Liver (tissue), 9 donors: Measurements from ENCODE around the gene SLC37A2. TPM values are rescaled to one million over a fixed set of nuclear protein-coding genes. Genes with fewer than 3 reads are reported as not detected.
A peak's percentile ranks its signal among the peaks of the same experiment; 100 is the strongest.

ENCODE experiments used
- DNase-seq: peaks from one replicate; pipeline ENCODE4 v3.0.0-alpha.2; 2017; ENCODE audit warnings: low spot score
- H3K27ac ChIP-seq, 2 donors: one replicate each; pipeline ENCODE4 v1.7.0; 2013; ENCODE audit warnings: inconsistent platforms in 2 of 2, low read length in 2 of 2, control low read depth in 1 of 2, low read depth in 1 of 2, mild to moderate bottlenecking in 1 of 2
- H3K27me3 ChIP-seq, 4 donors: one replicate each; pipeline versions ENCODE4 v1.6.1 to v1.7.0; 2013; ENCODE audit warnings: low read length in 3 of 4, inconsistent platforms in 1 of 4, mild to moderate bottlenecking in 1 of 4, moderate library complexity in 1 of 4; ENCODE audit not compliant: control insufficient read depth in 4 of 4, insufficient read depth in 4 of 4
- H3K36me3 ChIP-seq, 4 donors: one replicate each; pipeline versions ENCODE4 v1.6.1 to v1.7.0; 2013; ENCODE audit warnings: low read length in 3 of 4, mild to moderate bottlenecking in 3 of 4, low read depth in 1 of 4, moderate library complexity in 1 of 4; ENCODE audit not compliant: control insufficient read depth in 4 of 4, insufficient read depth in 3 of 4
- H3K4me1 ChIP-seq, 4 donors: one replicate each; pipeline versions ENCODE4 v1.6.1 to v1.7.0; 2013; ENCODE audit warnings: low read length in 3 of 4, mild to moderate bottlenecking in 3 of 4, moderate library complexity in 1 of 4; ENCODE audit not compliant: control insufficient read depth in 4 of 4, insufficient read depth in 4 of 4
- H3K4me3 ChIP-seq, 3 donors: one replicate each; pipeline versions ENCODE4 v1.6.1 to v1.7.0; 2013; ENCODE audit warnings: low read length in 3 of 3, control low read depth in 1 of 3, low read depth in 1 of 3, mild to moderate bottlenecking in 1 of 3
- H3K9ac ChIP-seq, 2 donors: one replicate each; pipeline ENCODE4 v1.7.0; 2013; ENCODE audit warnings: low read length in 2 of 2, mild to moderate bottlenecking in 2 of 2, moderate library complexity in 2 of 2, control low read depth in 1 of 2, low read depth in 1 of 2
- H3K9me3 ChIP-seq, 4 donors: one replicate each; pipeline versions ENCODE4 v1.6.1 to v1.7.0; 2013; ENCODE audit warnings: low read length in 3 of 4; ENCODE audit not compliant: control insufficient read depth in 4 of 4
- ATF3 ChIP-seq: IDR thresholded peaks from 2 replicates; pipeline ENCODE4 v1.6.1; 2016; ENCODE audit warnings: antibody characterized with exemption
- CTCF ChIP-seq: fragments of 150-350 bp; IDR thresholded peaks from 2 replicates; pipeline ENCODE4 v1.5.1; 2017; ENCODE audit warnings: improper control_type of control experiment, low read depth, low read length; ENCODE audit not compliant: missing input control
- EGR1 ChIP-seq, 2 donors: IDR thresholded peaks; 2 replicates each; pipeline ENCODE4 v1.6.1; 2016 to 2018; ENCODE audit warnings: antibody characterized with exemption in 2 of 2, low read depth in 2 of 2
- FOXA1 ChIP-seq: IDR thresholded peaks from 2 replicates; pipeline ENCODE4 v1.6.1; 2016; ENCODE audit warnings: antibody characterized with exemption
- GABPA ChIP-seq, 2 donors: IDR thresholded peaks in 1 of 2; conservative IDR thresholded peaks in 1 of 2; 2 replicates each; pipeline ENCODE4 v1.6.1; 2016; ENCODE audit warnings: antibody characterized with exemption in 2 of 2, mild to moderate bottlenecking in 1 of 2, moderate library complexity in 1 of 2
- HNF4A ChIP-seq, 2 donors: conservative IDR thresholded peaks; 2 replicates each; pipeline ENCODE4 v1.6.1; 2016; ENCODE audit warnings: antibody characterized with exemption in 2 of 2, mild to moderate bottlenecking in 2 of 2
- HNF4G ChIP-seq: IDR thresholded peaks from 2 replicates; pipeline ENCODE4 v1.6.1; 2016; ENCODE audit warnings: antibody characterized with exemption
- JUND ChIP-seq, 2 donors: IDR thresholded peaks; 2 replicates each; pipeline ENCODE4 v1.6.1; 2016; ENCODE audit warnings: antibody characterized with exemption in 2 of 2
- MAX ChIP-seq: IDR thresholded peaks from 2 replicates; pipeline ENCODE4 v1.6.1; 2016; ENCODE audit warnings: antibody characterized with exemption
- NR2F2 ChIP-seq: IDR thresholded peaks from 2 replicates; pipeline ENCODE4 v1.6.1; 2016; ENCODE audit warnings: antibody characterized with exemption
- RAD21 ChIP-seq, 2 donors: IDR thresholded peaks; 2 replicates each; pipeline ENCODE4 v1.6.1; 2016; ENCODE audit warnings: antibody characterized with exemption in 2 of 2, mild to moderate bottlenecking in 2 of 2
- REST ChIP-seq: IDR thresholded peaks from 2 replicates; pipeline ENCODE4 v1.6.1; 2016; ENCODE audit warnings: antibody characterized with exemption, mild to moderate bottlenecking
- SP1 ChIP-seq: IDR thresholded peaks from 2 replicates; pipeline ENCODE4 v1.6.1; 2018; ENCODE audit warnings: antibody characterized with exemption, mild to moderate bottlenecking
- YY1 ChIP-seq: IDR thresholded peaks from 2 replicates; pipeline ENCODE4 v1.6.1; 2016; ENCODE audit warnings: antibody characterized with exemption, mild to moderate bottlenecking
- ZBTB33 ChIP-seq: IDR thresholded peaks from 2 replicates; pipeline ENCODE4 v1.6.1; 2016; ENCODE audit warnings: antibody characterized with exemption
- WGBS: extraction: QIAGEN DNeasy Blood & Tissue Kit; methylation state at CpG from one replicate; pipeline ENCODE4 v1.1.7; 2013; 5-methylcytosine and 5-hydroxymethylcytosine counted together
- polyA plus RNA-seq, 2 donors: library from polyadenylated mRNA; stranded (reverse) in 1 of 2; unstranded in 1 of 2; fragments of 200-250 nt in 1 of 2; fragments of >200 nt in 1 of 2; fragmentation: Nextera tagmentation in 1 of 2; extraction: Ambion mirVana in 1 of 2; gene quantifications; one replicate each; pipeline versions ENCODE4 v1.2.1 to v1.2.3, GENCODE V29; 2013 to 2015
- total RNA-seq, 2 donors: library from RNA; depleted of rRNA; stranded (reverse); fragments of >200 nt; gene quantifications; one replicate each; pipeline ENCODE4 v1.2.3, GENCODE V29; 2014
- donor health status: healthy.
- donor health status: healthy.
- donor health status: healthy.
- donor health status: healthy.
- donor health status: healthy.

The SLC37A2 gene
- total and polyA plus RNA-seq, 4 donors, result 0.51 to 12.3 (median 5.6) TPM

GRCh38 chr11:125061281-125061680 is 1.8 kb upstream of the SLC37A2 start:
- H3K9me3 ChIP-seq, result no peaks in the 10 kb centered on the region
- no peak for DNase-seq
- H3K4me1 ChIP-seq, result peaks cover 6 to 8% (median 8%) of the 10 kb centered on the region in 4 donors
- no peaks in the 10 kb centered on the region for H3K36me3 ChIP-seq
- H3K9ac ChIP-seq, result no peak overlapping the region
- TF ChIP-seq CTCF (no peak), GABPA (IDR thresholded peaks at IDR 0.05 in 1 of 2, conservative IDR thresholded peaks at IDR 0.05 in 1 of 2) (no peak), HNF4G (no peak)
- no peak overlapping the region for H3K4me3 ChIP-seq
- no peak overlapping the region for H3K27ac ChIP-seq
- no peaks in the 10 kb centered on the region for H3K27me3 ChIP-seq
- 78% methylated on average over 4 of the region's 4 CpGs for WGBS

- Histone ChIP-seq H3K36me3 (no peaks in the 10 kb centered on the region), H3K27ac (peak overlapping the region in 1 of 2 donors; percentile 44), H3K4me1 (peaks cover 6 to 8% (median 8%) of the 10 kb centered on the region in 4 donors), H3K4me3 (peak overlapping the region; percentile 20 to 51 (median 43)), H3K9ac (peak overlapping the region in 1 of 2 donors; percentile 16), H3K9me3 (no peaks in the 10 kb centered on the region), H3K27me3 (no peaks in the 10 kb centered on the region)
- 50% methylated on average over 19 of the region's 19 CpGs for WGBS
- TF ChIP-seq NR2F2 (no peak), GABPA (IDR thresholded peaks at IDR 0.05 in 1 of 2, conservative IDR thresholded peaks at IDR 0.05 in 1 of 2) (no peak), ZBTB33 (no peak), JUND (IDR thresholded peaks at IDR 0.05) (no peak)
- no peak for DNase-seq
Measured at GRCh38 chr11:125062218-125062930, 731 bp upstream of the SLC37A2 start.

- Histone ChIP-seq H3K27me3 (no peaks in the 10 kb centered on the region), H3K9ac (peak overlapping the region in 1 of 2 donors; percentile 13), H3K36me3 (no peaks in the 10 kb centered on the region), H3K4me1 (peaks cover 6 to 8% (median 8%) of the 10 kb centered on the region in 4 donors), H3K27ac (peak overlapping the region; percentile 44 to 47), H3K4me3 (peak overlapping the region; percentile 33 to 51 (median 43)), H3K9me3 (no peaks in the 10 kb centered on the region)
- DNase-seq, result no peak
- 7% methylated on average over 38 of the region's 38 CpGs for WGBS
- TF ChIP-seq YY1 (no peak), RAD21 (IDR thresholded peaks at IDR 0.05) (no peak), GABPA (IDR thresholded peaks at IDR 0.05 in 1 of 2, conservative IDR thresholded peaks at IDR 0.05 in 1 of 2) (no peak), EGR1 (IDR thresholded peaks at IDR 0.05; ENCODE audit: low read depth in 2 of 2) (no peak), MAX (no peak), CTCF (no peak), HNF4G (no peak), ATF3 (no peak), JUND (IDR thresholded peaks at IDR 0.05) (no peak), HNF4A (conservative IDR thresholded peaks at IDR 0.05) (no peak), SP1 (no peak), FOXA1 (no peak), REST (no peak)
Measured at GRCh38 chr11:125063429-125064043, 431 bp downstream of the SLC37A2 start.
